Calu3 (cell line): ENCODE results near the gene MS4A6A. TPM values are rescaled to one million over a fixed set of nuclear protein-coding genes. Genes with fewer than 3 reads are reported as not detected.

ENCODE experiments used
- BruUV-seq: library from RNA; stranded (reverse); fragments of 400-500 nt; replicated peaks from 2 replicates; lab custom pipeline; 2021; lab: Mats Ljungman, UMichigan
- CTCF ChIA-PET: fragments of 300-600 bp; sonication (Branson Sonifier 250); formaldehyde crosslinking; loops from one replicate; lab custom pipeline; 2022; ENCODE audit warnings: antibody characterized with exemption; lab: Charles Lee
- DNase-seq: peaks from one replicate; pipeline ENCODE4 v3.0.0; 2022
- H3K27ac Mint-ChIP-seq: one replicate; pipeline ENCODE4 v1.8.0; 2022; ENCODE audit warnings: mixed read lengths; ENCODE audit not compliant: unreplicated experiment
- H3K27me3 Mint-ChIP-seq: one replicate; pipeline ENCODE4 v1.8.0; 2022; ENCODE audit warnings: mixed read lengths; ENCODE audit not compliant: unreplicated experiment
- H3K36me3 Mint-ChIP-seq: one replicate; pipeline ENCODE4 v1.8.0; 2022; ENCODE audit warnings: mild to moderate bottlenecking, moderate library complexity, mixed read lengths; ENCODE audit not compliant: insufficient read depth, unreplicated experiment
- H3K4me1 Mint-ChIP-seq: one replicate; pipeline ENCODE4 v1.8.0; 2022; ENCODE audit warnings: mild to moderate bottlenecking, low read depth, mixed read lengths; ENCODE audit not compliant: unreplicated experiment
- H3K4me3 Mint-ChIP-seq: one replicate; pipeline ENCODE4 v1.8.0; 2022; ENCODE audit warnings: mild to moderate bottlenecking, low read depth, moderate library complexity, mixed read lengths; ENCODE audit not compliant: unreplicated experiment
- H3K9me3 Mint-ChIP-seq: one replicate; pipeline ENCODE4 v1.8.0; 2022; ENCODE audit warnings: low read depth, mixed read lengths; ENCODE audit not compliant: unreplicated experiment
- intact Hi-C: fragments of 100-400 bp; cut with micrococcal nuclease; formaldehyde crosslinking; loops from one replicate; pipeline ENCODE4 v1.10.0; 2022; ENCODE audit not compliant: unreplicated experiment
- total RNA-seq: library from RNA; stranded (reverse); gene quantifications from 2 replicates; pipeline ENCODE4 v1.2.3, GENCODE V29; 2022
- TF ChIP-seq, protein P1 (sequence below): fragments of 200-600 bp; IDR thresholded peaks from one replicate; pipeline ENCODE4 v1.8.0; 2022; ENCODE audit warnings: antibody characterized with exemption; ENCODE audit not compliant: unreplicated experiment

The MS4A6A gene
- total RNA-seq, 1 experiment from 2014 or later, result not detected

DNA sequence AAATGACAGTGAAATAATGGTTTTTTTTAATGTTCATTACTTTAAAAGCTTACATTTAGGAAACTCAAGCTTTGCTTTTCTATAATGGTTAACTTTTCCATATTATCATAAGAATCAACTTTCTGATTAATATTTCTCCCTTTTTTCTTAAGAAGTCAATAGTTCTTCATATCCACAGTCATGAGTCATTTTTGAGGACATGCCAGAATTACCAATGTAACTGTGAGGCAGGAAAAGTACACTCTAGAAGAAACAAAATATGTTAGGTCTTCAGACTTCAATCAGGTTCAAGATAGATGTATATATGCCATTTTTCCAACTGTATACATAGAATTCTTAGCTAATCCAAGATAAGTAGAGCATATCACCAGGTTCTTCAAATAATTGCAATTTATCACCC lies 10.9 kb downstream of the MS4A6A start:
- CTCF ChIA-PET, result interaction anchor here (4.1 kb wide), 1 partner anchor 80 kb away, joined by 72 read pairs; no protein-coding TSS in a partner anchor
- H3K27me3 Mint-ChIP-seq, result no peaks in the 10 kb centered on the region

DNA sequence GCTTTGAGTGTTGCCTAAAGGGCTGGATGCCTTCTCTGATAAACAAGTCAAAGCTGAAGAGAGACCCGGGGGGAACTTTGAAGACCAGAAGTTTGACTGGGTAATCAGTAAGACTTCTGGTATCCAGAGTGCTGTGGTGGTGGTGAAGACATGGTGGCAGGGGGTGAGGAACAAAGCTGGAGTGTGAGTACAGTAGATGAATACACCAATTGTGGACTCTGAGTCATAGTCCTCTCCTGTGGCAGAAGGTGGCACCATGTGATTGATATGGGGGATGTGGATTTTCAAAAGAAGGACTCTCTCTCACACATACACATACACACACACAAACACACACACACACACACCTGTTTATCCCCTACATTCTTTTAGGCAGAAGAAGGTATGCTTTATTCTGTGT lies 12.3 kb downstream of the MS4A6A start:
- CTCF ChIA-PET, result interaction anchor here (4.1 kb wide), 1 partner anchor 81 kb away, joined by 72 read pairs; no protein-coding TSS in a partner anchor
- BruUV-seq, result no TSS peak

More for the DNA sequence above, 10.9 kb downstream of the MS4A6A start:
- no peak overlapping the region for H3K4me3 Mint-ChIP-seq
- no peaks in the 10 kb centered on the region for H3K9me3 Mint-ChIP-seq
- DNase-seq, result no peak
- H3K4me1 Mint-ChIP-seq, result peaks cover 86% of the 10 kb centered on the region
- H3K27ac Mint-ChIP-seq, result peak overlapping the region; percentile 13
- intact Hi-C loops, result loop anchor here (10.0 kb wide), 1 partner anchor 173 kb away; no protein-coding TSS in a partner anchor
- peaks cover 19% of the 10 kb centered on the region for H3K36me3 Mint-ChIP-seq
- TF ChIP-seq, protein P1, sequence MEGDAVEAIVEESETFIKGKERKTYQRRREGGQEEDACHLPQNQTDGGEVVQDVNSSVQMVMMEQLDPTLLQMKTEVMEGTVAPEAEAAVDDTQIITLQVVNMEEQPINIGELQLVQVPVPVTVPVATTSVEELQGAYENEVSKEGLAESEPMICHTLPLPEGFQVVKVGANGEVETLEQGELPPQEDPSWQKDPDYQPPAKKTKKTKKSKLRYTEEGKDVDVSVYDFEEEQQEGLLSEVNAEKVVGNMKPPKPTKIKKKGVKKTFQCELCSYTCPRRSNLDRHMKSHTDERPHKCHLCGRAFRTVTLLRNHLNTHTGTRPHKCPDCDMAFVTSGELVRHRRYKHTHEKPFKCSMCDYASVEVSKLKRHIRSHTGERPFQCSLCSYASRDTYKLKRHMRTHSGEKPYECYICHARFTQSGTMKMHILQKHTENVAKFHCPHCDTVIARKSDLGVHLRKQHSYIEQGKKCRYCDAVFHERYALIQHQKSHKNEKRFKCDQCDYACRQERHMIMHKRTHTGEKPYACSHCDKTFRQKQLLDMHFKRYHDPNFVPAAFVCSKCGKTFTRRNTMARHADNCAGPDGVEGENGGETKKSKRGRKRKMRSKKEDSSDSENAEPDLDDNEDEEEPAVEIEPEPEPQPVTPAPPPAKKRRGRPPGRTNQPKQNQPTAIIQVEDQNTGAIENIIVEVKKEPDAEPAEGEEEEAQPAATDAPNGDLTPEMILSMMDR, result no peak
- no TSS peak for BruUV-seq

DNA sequence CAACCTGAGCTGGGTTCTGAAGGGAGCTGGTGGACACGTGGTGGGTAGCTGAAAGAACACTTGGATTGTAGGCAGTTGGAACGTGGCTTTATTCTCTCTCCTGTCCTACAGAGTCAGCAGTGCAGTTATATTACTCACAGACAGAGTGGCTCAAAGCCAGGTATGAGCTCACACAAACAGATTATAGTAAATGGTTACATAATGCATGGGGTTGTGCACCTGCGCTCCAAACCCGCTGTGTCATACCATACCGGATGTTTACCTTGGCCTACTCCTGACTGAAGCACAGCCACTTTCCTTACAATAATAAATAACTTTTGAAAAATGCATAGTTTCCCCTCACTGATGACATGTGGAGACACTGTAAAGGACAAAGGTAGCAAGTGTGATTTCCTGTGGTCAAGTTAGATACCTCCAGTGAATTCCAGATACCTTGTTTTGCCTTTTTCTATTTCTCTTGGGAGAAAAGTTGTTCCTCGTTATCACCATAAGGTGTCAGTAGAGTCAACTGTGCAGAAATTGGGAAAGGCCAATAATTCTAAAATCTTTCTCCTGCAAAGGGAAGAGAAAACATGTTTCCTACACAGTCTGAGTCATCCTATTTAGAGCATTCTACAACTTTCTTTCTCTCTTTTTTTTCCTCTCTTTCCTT lies 13.5 kb downstream of the MS4A6A start:
- no TSS peak for BruUV-seq
- CTCF ChIA-PET, result interaction anchor here (0.6 to 4.1 kb wide), 8 partner anchors 35 to 1519 kb away, joined by 3 to 72 read pairs (median 3); partner anchors contain the start of gene TCN1
- H3K4me3 Mint-ChIP-seq, result no peak overlapping the region
- H3K4me1 Mint-ChIP-seq, result peaks cover 80% of the 10 kb centered on the region
- no peaks in the 10 kb centered on the region for H3K27me3 Mint-ChIP-seq
- DNase-seq, result peak; percentile 90
- H3K27ac Mint-ChIP-seq, result peak overlapping the region; percentile 81
- TF ChIP-seq, protein P1, result peak; percentile 62
- peaks cover 2% of the 10 kb centered on the region for H3K9me3 Mint-ChIP-seq
- H3K36me3 Mint-ChIP-seq, result peaks cover 23% of the 10 kb centered on the region
- intact Hi-C loops, result loop anchor here (1.0 to 2.0 kb wide), 2 partner anchors 43 to 82 kb away; no protein-coding TSS in a partner anchor

More for the DNA sequence above, 12.3 kb downstream of the MS4A6A start:
- TF ChIP-seq, protein P1, result no peak
- Mint-ChIP-seq H3K36me3 (peaks cover 23% of the 10 kb centered on the region), H3K27ac (peak overlapping the region; percentile 81), H3K27me3 (no peaks in the 10 kb centered on the region), H3K9me3 (no peaks in the 10 kb centered on the region), H3K4me3 (no peak overlapping the region), H3K4me1 (peaks cover 92% of the 10 kb centered on the region)
- peak; percentile 37 for DNase-seq
- intact Hi-C loops, result loop anchor here (10.0 kb wide), 1 partner anchor 174 kb away; no protein-coding TSS in a partner anchor

DNA sequence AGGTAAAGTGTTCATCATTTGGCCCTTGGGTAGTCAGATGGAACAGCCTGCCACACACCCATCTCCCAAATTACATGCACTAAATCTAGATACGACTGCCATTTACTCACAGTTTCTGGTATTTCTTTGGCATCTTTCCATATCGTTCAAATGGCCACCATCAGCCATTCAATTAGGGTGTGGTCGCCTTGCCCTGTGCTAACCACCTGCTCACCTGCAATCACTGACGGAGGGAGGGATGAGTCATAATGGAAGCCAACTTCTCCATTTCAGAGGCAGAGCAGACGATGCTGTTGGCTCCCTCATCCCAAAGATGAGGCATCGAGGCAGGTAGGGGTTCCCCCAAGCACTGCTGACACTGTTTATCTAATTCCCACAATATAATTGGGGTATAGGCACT lies 14.6 kb downstream of the MS4A6A start:
- Mint-ChIP-seq H3K27me3 (no peaks in the 10 kb centered on the region), H3K9me3 (peaks cover 2% of the 10 kb centered on the region), H3K36me3 (peaks cover 23% of the 10 kb centered on the region), H3K27ac (peak overlapping the region; percentile 81), H3K4me3 (no peak overlapping the region), H3K4me1 (peaks cover 74% of the 10 kb centered on the region)
- BruUV-seq, result no TSS peak
- TF ChIP-seq, protein P1, result no peak
- CTCF ChIA-PET, result no interaction called here
- intact Hi-C loops, result loop anchor here (2.0 kb wide), 1 partner anchor 42 kb away; no protein-coding TSS in a partner anchor
- peak; percentile 58 for DNase-seq
